Hippocampal formation (tissue), 2 donors: ENCODE measurements around the gene OGN.
"Not testable (repeated sequence)": the region's sequence is repeated elsewhere in the genome, so short reads cannot be mapped to it uniquely, and the experiment has no call there.

Experiments
- DNase-seq, 2 donors: peaks; one replicate each; lab custom pipeline; 2025; lab: John Stamatoyannopoulos, UW

OGN gene, protein sequence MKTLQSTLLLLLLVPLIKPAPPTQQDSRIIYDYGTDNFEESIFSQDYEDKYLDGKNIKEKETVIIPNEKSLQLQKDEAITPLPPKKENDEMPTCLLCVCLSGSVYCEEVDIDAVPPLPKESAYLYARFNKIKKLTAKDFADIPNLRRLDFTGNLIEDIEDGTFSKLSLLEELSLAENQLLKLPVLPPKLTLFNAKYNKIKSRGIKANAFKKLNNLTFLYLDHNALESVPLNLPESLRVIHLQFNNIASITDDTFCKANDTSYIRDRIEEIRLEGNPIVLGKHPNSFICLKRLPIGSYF

DNA sequence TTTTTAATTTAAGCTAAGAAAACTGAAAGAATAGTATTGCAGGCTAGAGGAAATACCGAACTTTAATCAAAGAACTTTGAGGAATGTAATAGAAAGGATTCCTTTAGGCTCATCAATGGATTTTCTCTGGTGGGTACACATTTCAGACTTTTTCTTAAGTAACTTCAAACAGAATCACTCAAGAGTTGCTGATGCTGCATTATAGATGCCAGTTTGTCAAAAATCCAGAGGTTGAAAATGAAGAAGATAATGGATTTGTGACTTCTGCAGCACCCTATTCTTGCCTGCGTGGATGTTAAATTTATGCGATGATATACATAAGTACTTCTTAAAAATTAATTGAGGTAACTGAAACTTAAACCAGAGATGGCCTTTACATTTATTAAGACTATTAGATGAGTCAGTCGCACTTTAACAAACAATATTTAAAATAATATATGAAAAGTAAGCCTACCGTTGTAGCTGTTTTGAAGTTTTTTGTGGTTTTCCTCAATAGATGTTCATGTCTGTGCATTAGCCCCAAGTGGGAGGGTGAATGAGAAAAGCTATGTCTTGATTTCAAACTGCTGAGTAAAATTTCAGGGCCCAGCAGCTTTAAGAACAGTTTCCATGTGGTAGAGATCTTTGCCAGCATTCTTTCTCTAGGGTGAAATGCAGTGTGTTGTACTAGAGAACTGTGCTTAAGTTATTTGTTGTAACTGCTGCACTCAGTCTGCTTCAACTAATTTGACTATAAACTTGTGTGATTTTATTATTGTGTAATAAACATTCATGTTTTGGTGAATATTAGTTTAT is at the start of gene OGN:
Gene OGN, minus strand, starts transcription at position 537 of the 795 bp plus-strand sequence. CDS start 1,171 bp downstream, outside the sequence.
- no peak for DNase-seq

DNA sequence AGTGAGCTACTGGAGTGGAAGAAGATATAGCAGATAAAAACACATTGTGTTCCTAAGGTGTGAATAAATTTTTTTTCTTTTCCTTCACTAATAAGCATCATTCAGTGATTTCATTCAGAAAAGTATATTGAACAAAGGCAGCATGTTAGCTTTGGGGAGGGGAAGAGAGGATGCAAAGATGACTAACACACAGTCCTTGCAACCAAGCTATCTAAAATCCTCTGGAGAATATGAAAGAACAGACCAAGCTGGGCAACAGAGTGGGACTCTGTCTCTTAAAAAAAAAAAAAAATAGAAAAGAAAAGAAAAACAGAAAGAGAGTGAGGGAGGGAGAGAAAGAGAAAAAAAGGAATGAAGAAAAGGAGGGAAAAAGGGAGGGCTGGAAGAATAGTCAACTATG is 42.2 kb upstream of the OGN start:
- DNase-seq: no peak

DNA sequence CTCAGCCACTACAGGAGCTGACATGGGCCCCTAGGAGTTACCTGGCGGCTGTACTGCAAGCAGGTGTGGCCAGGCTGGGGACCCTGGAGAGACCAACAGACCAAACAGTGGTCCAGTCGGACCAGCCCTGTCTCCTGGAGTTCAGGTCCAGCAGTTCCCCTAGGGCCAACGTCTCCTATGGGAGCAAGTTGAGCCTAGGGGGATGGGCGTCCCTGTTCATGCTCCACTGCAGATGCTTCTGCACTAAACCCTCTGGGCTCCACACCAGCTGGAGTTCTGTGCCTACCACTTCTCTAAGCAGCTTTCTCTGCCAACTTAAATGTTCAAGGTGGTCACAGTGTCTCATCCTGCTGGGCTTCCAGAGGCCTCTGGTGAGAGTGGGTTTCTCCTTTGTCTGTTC is 40.5 kb upstream of the OGN start:
- DNase-seq: no peak

DNA sequence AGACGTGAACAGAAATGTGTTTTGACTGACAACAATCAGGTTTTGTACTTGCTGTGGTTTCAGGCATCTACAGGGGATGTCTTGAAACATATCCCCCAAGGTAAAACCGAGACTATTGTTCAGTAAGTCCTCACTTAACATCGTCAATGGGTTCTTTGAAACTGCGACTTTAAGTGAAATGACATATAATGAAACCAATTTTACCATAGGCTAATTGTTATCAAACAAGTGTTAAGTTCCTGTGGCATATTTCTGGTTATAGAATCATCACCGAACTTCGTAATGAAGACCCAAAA is 36.3 kb upstream of the OGN start:
- DNase-seq: no peak

DNA sequence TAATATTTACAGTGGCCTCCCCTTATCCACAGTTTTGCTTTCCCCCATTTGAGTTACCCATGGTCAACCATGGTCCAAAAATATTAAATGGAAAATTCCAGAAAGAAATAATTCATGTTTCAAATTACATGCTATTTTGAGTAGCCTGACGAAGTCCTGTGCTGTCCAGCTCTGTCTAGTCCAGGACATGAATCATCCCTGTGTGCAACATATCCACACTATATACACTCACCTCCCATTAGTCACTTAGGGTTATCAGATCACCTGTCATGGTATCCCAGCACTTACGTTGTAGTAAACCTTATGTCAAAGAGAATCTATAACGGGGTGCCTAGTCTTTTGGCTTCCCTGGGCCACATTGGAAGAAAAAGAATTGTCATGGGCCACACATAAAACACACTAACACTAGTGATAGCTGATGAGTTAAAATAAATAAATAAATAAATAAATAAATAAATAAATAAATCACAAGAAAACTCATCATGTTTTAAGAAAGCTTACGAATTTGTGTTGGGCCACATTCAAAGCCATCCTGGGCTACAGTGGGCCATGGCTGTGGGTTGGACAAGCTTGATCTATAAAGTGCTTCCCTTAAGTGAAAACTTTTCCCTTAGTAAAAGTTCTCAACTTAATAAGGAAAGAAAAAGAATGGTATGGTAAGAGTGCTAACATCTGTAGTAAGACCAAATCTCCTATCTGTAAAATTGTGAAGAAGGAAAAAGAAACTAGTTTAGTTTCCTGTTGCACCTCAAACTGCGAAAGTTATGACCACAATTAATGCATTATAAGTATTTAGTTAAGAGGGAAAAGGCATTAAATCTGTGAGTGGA is 35.8 kb upstream of the OGN start:
- no peak for DNase-seq

DNA sequence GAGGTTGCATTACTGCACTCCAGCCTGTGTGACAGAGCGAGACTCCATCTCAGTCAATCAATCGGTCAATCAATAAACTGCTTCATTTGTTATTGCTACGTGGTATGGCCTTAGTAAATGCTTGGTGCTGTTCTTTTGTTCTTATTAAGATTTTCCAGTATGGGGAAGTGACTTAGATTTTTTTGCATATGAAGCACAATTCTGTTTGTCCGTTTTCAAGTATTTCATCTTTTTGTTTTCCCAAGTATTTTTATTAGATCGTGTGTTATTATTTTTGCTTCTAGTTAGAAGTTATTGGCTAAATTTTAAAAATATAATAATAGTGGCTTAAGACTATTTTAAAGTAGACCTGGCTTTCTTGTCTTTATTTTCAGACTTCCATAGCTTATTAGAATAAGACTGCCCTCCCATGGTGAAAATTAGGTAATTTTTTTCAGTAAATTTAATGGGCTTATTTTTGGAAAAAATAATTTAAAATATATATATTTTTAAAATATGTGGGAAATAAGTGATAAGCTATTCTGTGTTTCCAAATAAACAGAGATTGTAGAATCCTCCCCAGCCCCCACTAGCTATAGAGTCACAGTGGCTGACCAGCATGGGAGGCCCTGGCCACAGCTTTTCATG is 34.6 kb upstream of the OGN start:
- DNase-seq: no peak

DNA sequence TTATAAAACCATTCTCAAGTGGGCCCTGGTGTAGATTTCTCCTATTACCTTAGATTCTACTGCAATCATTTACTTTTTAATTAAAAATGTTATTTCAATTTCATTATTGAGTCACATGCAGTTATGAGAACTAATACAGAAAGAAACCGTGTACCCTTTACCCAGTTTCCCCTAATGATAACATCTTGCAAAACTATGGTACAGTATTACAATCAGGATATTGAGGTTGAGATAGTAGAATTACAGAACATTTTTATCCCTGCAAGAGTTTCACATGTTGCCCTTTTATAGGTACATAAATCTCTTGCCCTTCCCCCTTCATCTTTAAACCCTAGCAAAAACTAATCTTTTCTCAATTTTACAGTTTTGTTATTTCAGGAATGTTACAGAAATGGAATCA is 30.9 kb upstream of the OGN start:
- DNase-seq: no peak

DNA sequence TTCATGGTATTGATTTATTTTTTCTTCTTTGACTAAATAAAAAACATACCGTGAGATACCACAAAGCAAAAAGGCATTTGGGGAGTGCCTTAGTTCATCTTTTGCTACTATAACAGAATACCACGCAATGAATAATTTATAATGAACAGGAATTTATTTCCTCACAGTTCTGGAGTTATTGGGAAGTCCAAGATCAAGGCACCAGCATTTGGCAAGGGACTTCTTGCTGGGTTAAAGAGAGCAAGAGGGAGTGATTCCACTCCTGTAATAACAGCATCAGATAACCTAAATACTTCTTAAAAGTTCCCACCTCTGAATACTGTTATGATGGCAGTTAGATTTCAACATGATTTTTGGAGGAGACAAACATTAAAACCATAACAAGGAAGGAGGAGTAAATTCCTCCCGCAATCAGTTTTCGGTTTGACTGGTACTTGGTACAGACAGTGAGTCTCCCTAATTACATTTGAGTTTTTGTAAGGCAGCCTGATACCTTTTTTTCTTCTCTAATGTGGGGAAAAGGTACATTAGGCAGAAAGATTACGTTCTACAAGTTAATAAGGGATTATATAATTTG is 28.7 kb upstream of the OGN start:
- no peak for DNase-seq

DNA sequence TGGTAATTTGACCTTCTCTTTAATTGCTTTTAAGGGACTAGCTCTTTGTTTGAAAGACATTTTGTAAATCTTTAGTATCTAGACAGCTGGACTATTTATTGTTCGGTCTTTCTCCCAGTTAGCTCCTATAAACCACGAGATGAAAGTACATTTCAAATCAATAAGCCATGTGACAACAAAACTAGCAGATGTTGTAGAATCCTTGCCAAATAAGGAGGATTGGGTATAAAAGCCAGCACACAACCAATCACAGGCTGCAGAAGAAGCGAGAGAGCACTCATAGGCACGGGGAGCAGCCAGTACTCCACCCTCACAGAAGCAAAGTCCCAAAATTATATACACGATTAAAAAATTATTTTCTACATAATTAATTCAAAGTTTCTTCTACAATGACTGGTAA is 28.0 kb upstream of the OGN start:
- DNase-seq: peak in 1 of 2 donors; percentile 1

DNA sequence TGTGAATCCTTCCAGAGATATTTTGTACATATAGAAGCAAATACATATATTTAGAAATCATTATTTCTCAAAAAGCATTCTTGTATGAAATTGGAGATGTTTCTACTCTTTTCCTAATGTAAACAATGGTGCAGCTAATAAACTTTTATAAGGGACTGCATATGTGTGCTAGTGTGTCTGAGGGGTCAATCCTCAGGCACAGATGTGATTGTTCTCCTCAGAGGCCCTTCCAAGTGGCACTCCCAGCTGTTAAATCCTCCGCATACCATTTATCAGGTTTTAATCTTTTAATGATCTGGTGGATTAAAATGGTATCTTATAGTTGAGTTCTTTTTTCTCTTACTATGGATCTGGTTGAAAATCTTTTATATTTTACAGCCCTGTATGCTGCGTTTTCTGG is 25.5 kb upstream of the OGN start:
- DNase-seq: no peak

DNA sequence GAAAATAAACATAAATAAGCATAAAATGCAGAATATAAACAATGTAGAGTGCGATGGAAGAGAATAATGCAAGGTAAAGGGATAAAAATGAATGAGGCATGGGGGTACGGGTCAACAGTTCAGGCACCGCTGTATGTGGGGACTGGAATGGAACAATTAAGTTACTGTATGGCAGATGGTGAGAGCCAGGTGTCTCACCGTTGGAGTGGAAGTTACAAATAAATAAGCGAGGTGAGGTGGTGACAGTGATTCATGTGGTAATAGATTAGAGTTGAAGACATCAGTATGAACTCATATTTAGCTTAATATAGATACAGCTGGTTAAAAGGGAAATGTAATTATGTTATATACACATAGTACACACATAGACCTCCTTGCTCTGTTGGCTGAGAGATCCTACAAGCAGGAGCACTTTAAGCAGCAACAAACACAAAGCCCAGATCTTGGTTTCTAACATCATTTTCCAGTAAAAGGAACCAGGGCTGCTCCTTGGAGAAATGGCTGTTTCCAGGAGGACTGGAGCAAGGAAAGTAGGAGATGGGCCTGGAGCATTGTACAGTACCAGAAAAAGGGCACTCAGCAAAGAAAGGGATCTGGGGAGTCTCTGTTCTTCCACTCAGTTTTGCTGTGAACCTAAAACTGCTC is 22.2 kb upstream of the OGN start:
- no peak for DNase-seq

DNA sequence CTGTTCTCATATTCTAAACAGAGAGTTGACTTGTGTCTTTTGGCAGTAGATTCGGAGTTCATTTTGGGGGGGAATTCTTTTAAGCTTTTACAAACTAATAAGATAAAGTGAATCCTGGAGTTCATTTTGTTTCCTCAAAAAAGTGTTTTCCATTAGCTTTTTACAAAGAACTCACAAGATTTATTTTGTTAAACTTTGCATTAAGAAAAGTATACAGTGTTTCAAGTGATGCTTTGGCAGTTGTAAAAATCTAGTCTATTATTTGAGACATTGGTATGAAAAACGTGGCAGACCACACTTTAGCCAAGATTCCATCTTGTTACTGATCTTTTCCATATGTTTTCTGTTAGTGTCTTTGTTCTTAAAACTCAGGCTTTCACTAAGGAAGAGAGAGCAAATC is 21.1 kb upstream of the OGN start:
- DNase-seq: no peak

DNA sequence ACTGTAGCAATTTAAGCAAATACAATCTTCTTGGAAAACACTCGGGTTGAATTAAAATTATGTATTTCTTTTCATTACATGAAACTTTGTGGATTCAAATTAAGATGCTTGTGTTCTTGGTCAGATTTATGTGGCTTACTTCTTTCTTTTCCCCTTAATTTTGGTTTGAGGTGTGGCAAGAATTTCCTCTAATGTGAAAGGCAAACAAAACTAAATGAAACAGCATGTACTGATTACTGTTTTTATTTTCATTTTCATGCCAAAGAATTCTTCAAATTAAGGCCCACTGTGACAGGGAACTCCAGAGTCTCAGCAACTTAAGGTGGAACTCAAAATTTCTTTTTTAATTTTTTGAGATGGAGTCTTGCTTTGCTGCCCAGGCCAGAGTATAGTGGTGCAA is 20.0 kb upstream of the OGN start, which contains the start of gene OMD:
Gene OMD, minus strand, starts transcription at position 132 of the 400 bp plus-strand sequence. CDS start 6,913 bp downstream, outside the sequence.
- no peak for DNase-seq

DNA sequence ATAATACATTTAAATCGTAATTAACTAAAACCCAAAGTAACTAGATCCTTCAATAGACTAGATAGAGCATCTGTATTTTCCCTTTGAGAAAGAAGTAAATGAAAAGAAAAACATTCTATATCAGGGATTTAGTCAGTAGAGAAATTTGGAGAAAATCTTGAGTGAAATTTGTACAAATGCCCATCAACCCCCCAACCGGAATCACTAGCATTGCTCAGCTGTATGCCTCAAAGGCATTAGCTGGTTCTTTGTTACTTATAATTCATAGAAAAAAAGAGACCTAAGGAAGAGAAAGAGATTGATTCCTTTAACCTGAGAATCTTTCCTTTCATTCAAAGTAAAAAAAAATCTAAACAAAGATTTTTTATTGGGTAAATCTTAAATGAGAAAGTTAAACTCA is 19.2 kb upstream of the OGN start:
- no peak for DNase-seq

DNA sequence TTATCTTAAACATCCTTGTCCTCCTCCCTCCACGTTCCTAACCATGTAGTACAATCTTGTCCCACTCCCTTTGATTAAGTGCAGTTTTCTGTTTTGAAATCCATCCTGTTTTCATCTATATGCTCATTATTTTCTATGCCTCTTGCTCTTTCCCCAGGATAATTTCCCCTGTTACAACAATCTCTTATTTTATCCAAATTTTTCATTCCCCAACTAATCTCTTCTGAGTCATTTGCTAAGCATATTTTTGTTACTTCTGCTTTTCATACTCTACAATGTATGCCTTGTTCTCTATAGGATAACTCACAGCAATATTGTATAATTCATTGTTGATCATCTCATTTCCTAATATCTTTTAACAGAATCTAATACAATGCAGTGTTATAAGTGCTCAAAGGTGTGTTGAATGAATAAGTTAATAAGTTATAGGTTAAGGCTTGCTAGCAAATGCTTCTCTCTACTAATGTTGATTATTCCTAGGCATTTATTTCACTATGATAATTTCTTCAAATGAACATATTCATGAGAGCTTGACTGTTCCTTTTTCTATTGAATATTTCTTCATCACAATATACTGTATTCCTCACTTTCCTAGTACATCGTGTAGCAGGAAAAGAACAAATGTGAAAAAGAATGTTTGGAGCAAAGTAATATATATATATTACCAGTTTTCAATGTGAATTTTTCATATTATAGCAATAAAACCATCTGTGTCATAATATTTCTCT is 18.4 kb upstream of the OGN start:
- DNase-seq: no peak

DNA sequence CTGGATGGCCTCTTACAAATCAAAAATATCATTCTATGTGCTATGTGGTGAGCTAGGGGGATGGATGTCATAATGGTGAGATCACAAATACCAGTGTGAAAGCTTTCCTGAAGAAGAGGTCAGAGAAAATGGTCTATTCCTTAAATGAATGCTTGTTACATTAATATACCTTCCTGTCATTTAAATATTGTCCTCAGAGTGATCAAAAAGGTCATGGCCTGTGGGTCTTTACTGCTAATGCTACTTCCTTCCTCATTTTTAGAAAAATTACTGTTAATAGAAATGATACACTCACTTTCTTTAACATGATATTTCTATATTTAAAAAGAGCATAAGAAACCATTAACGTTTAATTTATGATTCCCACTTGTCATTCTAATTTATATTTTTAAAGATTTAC is 10.2 kb upstream of the OGN start:
- DNase-seq: no peak

DNA sequence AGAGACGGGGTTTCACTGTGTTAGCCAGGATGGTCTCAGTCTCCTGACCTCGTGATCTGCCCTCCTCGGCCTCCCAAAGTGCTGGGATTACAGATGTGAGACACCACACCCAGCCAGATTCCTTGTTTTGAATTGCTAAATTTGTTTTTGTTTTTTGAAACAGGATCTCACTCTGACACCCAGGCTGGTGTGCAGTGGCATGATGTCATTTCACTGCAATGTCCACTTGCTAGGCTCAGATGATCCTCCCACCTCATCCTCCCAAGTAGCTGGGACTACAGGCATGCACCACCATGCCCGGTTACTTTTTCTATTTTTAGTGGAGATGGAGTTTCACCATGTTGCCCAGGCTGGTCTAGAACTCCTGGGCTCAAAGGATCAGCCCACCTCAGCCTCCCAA is 6.8 kb upstream of the OGN start:
- DNase-seq: not testable (repeated sequence)

DNA sequence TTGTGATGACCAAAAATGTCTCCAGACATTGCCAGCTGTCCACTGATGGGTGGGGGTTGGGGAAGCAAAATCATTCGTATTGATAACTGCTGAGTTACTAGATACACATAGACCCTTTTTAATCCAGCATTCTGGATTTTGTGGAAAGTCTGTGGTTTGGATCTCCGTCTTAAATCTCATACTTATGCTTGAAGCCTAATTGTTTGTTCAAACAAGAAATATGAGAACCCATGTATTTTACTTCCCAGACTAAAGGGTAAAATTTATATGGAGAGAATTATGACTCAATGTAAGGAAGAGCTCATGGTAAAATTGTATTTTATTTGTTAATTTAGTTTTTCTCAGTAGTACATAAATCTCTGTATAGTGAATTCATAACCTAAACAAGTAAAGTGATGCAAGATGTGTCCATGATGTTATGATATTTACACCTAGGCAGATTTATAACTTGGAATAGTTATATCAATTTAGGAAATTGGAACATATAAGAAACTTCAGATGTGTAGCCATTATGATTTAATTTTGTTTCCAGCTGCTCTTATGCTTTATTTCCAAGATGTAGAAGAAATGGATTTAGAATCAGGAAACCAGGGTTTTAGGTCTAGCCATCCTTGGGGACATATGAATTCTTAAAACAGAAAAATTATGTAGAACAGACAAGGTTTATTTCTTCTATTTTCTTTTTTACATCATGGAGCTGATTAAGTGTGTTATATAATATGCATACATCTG is 4.5 kb upstream of the OGN start:
- no peak for DNase-seq

DNA sequence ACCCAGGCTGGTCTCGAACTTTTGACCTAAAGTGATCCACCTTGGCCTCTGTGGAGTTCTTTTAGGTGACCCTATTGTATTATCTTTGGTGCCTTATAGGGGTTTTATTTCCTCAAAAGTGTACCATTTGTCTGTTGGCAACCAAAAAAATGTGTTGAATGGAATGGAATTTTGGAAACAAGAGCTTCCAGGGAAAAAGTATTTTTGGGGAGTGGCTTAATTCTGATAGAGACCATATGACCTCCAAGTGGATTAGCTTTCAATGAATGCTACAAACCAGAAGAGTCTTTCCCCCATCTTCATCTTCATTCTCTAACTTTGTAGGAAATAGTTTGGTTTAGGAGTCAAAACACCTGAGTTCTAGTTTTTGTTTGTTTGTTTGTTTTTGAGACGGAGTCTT is 3.4 kb upstream of the OGN start:
- DNase-seq: no peak

DNA sequence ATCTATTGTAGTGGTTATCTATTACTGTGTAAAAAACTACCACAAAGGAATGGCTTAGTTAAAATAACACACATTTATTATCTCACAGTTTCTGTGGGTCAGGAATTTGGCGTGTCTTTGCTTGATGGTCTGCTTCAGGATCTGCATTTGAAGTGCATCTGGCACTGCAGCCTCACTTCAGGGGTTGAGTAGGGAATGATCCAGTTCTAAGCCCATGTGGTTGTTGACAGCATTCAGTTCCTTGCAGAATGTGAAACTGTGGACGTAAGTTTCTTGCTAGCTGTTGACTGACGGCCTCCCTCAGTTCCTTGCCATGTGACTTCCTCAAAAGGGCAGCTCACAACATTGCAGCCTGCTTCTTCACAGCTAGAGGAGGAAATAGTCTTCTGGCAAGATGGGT is 2.1 kb upstream of the OGN start:
- DNase-seq: peak; percentile 24 to 44
